GM18870 (cell line): ENCODE results near the gene RDH5.
A peak's percentile ranks its signal among the peaks of the same experiment; 100 is the strongest.

Source experiments
- ATAC-seq: cut with Tn5 transposase; IDR thresholded peaks from one replicate; pipeline ENCODE4 v1.9.1; 2021; ENCODE audit warnings: moderate library complexity; ENCODE audit not compliant: unreplicated experiment

RDH5 gene

GRCh38 chr12:55720071-55720564 lies at the start of gene RDH5:
TSS of gene RDH5 (plus strand) at chr12:55720393. CDS start at chr12:55721185, 792 bp downstream.
- no peak for ATAC-seq

- no peak for ATAC-seq
These were observed 48.4 kb upstream of the RDH5 start for GRCh38 chr12:55671746-55672145.

DNA sequence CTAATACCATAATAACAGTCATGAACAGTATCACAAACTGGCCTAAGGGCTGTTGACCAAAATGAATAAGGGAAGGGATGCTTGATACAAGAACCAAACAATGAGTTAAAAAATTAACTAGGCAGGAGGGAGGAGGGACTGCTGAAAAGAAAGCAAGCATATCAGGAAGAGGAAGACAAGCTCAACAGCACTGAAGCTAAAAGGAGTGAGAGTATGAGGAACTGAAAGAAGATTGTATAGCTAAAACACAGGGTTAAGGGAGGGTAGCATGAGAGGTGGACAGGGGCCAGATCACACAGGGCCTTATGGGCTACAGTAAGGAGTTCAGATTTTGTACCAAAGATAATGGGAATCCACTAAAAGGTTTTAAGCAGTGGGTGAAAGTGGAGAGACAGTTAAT lies 46.6 kb upstream of the RDH5 start:
- peak; percentile 97 for ATAC-seq

GRCh38 chr12:55675666-55676065 lies 44.5 kb upstream of the RDH5 start:
- no peak for ATAC-seq

DNA sequence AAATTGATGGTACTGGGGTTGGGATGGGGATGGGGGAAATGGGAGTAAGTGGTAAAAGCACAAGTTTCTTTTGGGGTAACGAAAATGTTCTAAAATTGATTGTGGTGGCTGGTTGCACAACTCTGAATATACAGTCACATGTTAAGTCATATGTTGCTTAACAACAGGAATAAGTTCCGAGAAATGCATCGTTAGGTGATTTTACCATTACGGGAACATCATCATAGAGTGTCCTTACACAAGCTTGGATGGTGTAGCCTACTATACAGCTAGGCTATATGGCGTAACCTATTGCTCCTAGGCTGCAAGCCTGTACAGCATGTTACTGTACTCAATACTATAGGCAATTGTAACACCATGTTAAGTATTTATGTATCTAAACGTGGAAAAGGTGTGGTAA lies 43.5 kb upstream of the RDH5 start:
- ATAC-seq = no peak

GRCh38 chr12:55679691-55680090 lies 40.5 kb upstream of the RDH5 start:
- ATAC-seq = no peak

GRCh38 chr12:55681142-55682077 lies 38.8 kb upstream of the RDH5 start:
- no peak for ATAC-seq

- ATAC-seq = no peak
These were observed 38.0 kb upstream of the RDH5 start for GRCh38 chr12:55682087-55682796.

- ATAC-seq = no peak
These were observed 36.5 kb upstream of the RDH5 start for GRCh38 chr12:55683676-55684075.

GRCh38 chr12:55684761-55685370 lies 35.3 kb upstream of the RDH5 start:
- ATAC-seq = no peak

- no peak for ATAC-seq
These were observed 34.5 kb upstream of the RDH5 start for GRCh38 chr12:55685671-55686070.

DNA sequence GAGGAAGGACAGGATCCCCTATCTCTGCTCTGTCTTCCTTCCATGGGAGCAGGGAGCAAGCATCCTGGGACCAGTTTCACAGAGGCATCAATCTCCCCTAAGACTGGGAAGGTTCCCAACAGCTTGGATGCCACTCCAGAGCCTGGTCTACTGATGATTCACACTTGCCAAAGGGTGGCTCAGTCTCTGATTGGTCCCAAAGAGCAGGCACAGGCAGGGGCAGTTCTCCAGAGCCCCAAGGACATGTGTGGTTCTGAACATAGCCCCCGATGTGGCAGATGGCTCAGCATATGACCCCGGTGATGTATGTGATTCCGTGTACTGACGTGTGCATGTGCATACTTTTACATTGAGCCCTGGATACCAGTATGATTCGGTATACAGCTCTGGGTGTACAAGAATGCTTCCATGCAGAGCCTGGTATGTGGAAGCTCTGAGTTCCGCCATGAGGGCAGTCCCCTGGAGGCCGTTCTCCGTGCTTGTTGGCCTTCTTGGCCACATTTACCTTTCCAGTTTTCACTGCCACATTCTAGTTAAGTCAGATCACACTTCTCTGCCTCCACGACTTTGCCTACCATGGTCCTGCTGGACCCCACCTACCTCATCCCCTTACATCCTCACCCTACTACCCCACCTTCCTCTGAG lies 33.7 kb upstream of the RDH5 start:
- ATAC-seq = no peak

- ATAC-seq = no peak
These were observed 32.4 kb upstream of the RDH5 start for GRCh38 chr12:55687746-55688145.

DNA sequence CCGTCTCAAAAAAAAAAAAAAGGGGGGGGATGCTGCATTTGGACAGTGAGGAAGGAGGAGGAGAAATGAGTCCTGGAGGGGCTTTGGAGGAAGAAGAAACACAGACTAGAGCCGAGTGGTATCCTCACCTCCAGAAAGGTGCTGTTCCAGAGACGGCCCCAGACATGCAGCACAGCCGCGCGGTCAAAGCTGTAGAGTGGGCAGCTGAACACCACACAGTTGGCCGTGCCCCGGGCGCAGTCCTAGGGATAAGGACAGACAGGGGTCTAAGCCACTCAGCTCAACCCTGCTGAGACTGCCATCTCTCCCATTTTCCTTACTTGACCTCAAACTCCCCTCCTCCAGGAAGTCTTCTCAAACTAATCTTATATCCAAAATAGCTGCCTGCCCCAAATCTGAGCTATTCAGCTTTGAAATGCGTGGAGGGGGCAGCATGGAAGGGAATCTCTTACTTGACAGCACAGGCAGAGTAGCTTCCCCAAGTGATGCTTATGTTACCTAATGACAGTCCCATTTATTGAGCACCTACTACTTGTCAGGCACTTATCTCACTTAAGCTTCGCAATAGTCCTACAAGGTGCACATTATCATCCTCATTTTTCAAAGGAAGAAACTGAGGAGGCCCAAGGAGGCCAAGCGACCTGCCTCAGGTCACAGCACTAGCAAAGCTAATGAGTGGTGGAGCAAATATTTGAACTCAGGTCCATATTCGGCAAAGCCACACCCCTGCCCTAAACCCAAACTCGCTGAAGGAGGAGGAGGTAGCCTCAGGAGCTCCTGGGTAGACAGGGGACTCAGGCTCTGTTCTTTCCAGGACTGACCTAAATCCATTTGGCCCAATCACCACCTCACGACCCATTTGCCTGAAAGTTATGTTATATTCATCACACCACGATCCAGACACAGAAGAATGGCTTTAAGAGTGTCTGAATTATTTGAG lies 31.2 kb upstream of the RDH5 start:
- ATAC-seq = no peak

DNA sequence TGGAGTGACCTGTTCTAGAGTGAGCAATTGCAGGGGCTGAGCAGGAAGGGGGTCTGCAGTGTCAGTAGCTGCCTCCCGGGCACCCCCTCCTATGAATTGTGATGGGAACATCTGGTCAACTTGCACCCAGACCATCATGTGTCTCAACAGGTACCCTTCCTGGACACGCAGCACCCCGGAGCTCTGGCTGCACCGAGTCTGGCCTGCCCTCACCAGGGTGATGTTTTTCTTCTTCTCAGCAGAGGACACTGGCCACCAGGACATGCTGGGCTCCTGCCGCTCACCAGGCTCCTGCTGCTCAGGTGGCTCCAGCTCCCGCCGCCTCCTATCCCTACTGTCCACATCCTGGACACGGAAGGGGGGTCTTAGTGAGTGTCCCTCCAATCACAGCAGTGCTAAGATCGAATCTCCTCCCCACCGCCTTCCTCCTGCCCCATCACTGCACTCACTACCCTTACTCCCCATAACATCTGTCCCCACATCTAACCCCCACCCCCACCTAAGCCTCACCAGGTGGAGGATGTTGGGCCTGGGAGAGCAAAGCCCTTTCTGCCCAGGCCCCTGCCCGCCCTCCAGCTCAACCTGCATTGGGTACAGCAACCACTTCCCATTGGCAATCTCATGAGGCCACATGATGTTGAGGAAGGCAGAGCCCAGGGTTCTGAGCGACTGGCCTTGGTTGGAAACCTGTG lies 27.4 kb upstream of the RDH5 start:
- ATAC-seq = no peak

DNA sequence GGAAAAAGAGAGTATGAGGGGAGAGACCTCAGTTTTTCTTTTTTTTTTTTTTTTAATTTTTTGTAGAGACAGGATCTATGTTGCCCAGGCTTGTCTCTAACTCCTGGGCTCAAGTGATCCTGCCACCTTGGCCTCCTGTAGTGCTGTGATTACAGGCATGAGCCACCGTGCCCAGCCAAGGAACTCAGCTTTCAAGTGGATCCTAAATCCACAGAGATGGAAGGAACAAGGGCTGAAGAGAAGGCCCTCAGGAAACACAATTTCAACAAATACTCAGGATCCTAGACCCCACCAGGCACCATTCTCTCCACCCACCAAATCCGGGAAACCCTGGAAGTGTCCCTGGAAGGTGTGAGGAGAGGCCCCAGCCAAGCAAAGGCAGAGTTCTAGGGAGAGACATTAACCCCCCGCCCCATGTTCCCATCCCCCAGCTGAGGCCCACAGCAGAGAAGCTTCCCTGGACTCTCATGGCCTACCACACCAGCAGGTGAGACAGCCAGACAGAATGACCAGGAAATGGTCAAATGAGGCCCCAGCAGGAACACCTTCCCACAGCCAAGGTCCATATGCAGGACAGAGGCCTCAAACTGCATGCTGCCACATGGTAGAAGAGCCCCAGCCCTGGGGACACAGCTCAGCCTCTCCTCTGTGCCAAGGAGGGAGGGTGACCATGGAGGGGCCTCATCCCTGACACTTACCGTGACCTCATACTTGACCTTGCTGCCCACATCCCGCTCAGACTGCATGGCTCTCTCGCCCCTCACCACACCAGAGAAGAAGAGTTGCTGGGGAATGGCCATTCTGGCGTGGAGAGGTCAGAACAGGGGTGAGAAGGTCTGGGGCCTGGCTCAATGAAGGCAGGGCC lies 26.6 kb upstream of the RDH5 start:
- ATAC-seq = no peak

DNA sequence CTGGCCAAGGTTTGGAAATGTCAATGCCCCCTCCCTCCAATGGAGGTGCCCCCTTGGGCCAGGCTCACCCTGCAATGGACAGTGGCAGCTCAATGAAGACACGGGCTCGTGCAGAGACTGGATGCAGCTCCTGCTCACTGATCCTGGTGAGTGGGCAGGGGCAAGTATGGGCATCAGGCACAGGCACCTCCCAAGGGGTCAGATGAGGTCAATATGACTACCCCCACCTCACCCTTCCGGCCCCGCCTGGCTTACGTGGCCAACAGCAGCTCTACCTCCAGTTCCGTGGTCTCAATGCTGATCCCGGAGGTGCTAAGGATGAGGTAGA lies 26.0 kb upstream of the RDH5 start:
- no peak for ATAC-seq

- ATAC-seq = no peak
These were observed 25.5 kb upstream of the RDH5 start for GRCh38 chr12:55694651-55695050.

GRCh38 chr12:55695349-55695748 lies 24.8 kb upstream of the RDH5 start:
- no peak for ATAC-seq
